Measurements from ENCODE around the gene EMC7.

- TF ChIP-seq SNRNP70 (optimal IDR thresholded peaks at IDR 0.05; ENCODE audit: low read depth, low read length) (no peak), ATF2 (CRISPR knock-in tag; IDR thresholded peaks at IDR 0.05) (no peak), KAT7 (CRISPR knock-in tag; IDR thresholded peaks at IDR 0.05; ENCODE audit: borderline replicate concordance) (no peak), CTCF (IDR thresholded peaks at IDR 0.05 in 2 of 3, conservative IDR thresholded peaks at IDR 0.05 in 1 of 3; ENCODE audit: insufficient read depth in 2 of 3, low read depth in 1 of 3, low read length in 3 of 3) (no peak), ZNF766 (CRISPR knock-in tag; conservative IDR thresholded peaks at IDR 0.05) (no peak), YY1 (IDR thresholded peaks at IDR 0.05; ENCODE audit: borderline replicate concordance in 1 of 3, control insufficient read depth in 1 of 3, extremely low read depth in 1 of 3, insufficient read depth in 3 of 3, insufficient read length in 1 of 3, insufficient replicate concordance in 2 of 3, low read depth in 1 of 3, low read length in 2 of 3) (no peak), CHD1 (IDR thresholded peaks at IDR 0.05; ENCODE audit: low read length) (no peak), PHB2 (IDR thresholded peaks at IDR 0.05; ENCODE audit: low read depth) (no peak), SAP30 (IDR thresholded peaks at IDR 0.05; ENCODE audit: borderline replicate concordance, insufficient read depth, low read depth, low read length, poor library complexity, severe bottlenecking) (no peak), ZNF408 (CRISPR knock-in tag; IDR thresholded peaks at IDR 0.05; ENCODE audit: low read depth) (no peak), ESRRA (IDR thresholded peaks at IDR 0.05; ENCODE audit: borderline replicate concordance, low read depth) (no peak), POLR2A (conservative IDR thresholded peaks at IDR 0.05) (no peak)
Measured at GRCh38 chr15:34070003-34070402, 31.7 kb downstream of the EMC7 start.

Data from K562 (cell line).